HG03575 (cell line): Measurements from ENCODE around the gene RAVER1.
"Not testable (repeated sequence)": the region's sequence is repeated elsewhere in the genome, so short reads cannot be mapped to it uniquely, and the experiment has no call there.

Source experiments
- ATAC-seq: cut with Tn5 transposase; IDR thresholded peaks from one replicate; pipeline ENCODE4 v1.9.1; 2021; ENCODE audit not compliant: unreplicated experiment, insufficient number of reproducible peaks, low FRiP score; ENCODE audit errors: extremely low read depth

RAVER1 gene, protein sequence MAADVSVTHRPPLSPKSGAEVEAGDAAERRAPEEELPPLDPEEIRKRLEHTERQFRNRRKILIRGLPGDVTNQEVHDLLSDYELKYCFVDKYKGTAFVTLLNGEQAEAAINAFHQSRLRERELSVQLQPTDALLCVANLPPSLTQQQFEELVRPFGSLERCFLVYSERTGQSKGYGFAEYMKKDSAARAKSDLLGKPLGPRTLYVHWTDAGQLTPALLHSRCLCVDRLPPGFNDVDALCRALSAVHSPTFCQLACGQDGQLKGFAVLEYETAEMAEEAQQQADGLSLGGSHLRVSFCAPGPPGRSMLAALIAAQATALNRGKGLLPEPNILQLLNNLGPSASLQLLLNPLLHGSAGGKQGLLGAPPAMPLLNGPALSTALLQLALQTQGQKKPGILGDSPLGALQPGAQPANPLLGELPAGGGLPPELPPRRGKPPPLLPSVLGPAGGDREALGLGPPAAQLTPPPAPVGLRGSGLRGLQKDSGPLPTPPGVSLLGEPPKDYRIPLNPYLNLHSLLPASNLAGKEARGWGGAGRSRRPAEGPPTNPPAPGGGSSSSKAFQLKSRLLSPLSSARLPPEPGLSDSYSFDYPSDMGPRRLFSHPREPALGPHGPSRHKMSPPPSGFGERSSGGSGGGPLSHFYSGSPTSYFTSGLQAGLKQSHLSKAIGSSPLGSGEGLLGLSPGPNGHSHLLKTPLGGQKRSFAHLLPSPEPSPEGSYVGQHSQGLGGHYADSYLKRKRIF

DNA sequence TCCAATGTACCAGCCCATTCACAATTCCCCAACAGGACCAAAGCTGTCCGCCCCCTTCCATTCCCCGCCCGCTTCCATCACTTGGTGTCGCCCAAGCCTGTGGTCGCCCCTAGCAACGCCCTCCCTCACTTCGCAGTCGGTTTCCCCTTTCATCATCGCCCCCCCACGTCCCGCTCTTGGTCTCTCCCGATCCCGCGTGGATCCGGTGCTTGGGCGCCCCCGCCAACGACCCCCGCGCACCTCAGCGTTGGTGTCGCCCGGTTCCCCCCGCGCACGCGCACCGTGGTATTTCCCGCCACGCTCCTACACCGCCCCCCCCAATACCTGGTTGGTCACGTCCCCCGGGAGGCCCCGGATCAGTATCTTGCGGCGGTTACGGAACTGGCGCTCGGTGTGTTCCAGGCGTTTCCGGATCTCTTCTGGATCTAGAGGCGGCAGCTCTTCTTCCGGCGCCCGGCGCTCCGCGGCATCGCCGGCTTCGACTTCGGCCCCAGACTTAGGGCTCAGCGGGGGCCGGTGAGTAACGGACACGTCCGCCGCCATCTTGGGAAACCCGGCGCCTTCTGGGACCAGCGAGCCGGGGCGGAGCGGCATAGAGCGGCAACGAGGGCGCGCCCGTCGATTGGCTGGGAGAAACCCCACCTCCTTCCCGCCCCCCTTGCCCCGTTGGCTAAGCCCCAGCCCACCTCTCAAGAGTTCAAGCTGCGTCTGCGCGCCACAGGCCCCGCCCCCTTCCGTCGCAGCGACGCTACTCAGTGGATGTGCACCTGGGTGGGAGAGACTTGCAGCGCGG, at the start of gene RAVER1:
RAVER1 (minus strand) TSS at position 565 of the 793 bp plus-strand sequence; CDS start at position 543, 22 bp downstream.
- ATAC-seq = peak; percentile 58

DNA sequence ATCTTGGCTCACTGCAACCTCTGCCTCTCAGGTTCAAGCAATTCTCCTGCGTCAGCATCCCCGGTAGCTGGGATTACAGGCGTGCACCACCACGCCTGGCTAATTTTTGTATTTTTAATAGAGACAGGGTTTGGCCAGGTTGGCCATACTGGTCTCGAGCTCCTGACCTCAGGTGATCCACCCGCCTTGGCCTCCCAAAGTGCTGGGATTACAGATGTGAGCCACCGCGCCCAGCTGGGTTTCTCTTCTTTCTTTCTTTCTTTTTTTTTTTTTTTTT, 49.8 kb upstream of the RAVER1 start:
- not testable (repeated sequence) for ATAC-seq

DNA sequence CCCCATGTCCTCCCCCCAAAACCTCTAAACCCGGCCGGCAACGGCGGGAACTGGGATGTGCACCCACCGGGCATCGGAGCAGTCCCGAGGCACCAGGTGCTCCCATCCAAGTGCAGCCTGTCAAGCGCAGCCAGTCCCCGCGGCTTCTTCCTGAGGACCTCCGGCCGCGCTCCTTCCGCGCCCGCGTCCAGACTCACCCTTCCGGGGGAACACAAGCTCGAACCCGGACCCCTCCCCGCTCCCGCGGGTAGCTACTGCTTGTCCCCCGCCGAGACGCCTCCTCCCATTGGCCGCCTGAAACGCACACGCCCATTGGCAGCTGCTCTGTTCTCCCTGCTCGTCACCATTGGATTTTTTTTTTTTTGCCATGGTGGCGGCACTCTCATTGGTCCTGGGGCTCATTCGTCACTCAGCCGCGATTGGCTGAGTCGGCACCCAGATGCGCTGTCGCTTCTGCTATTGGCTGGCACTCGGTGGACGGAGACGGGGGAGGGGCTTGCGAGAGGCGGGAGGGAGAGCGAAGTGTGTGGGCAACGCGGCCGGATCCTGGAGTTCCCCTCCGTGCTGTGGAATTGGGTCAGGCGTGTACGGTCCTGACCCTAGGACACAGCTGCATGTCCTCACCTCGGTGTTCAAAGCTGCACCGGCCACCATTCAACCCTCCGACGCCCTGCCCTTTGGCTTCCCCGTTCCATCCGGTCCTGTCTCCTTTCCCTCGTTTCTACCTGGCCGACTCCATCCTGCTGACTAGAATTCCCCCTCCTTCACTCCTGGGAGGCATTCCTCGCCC, 47.2 kb upstream of the RAVER1 start, which contains the start of gene TYK2:
TYK2 (minus strand) TSS at position 260 of the 790 bp plus-strand sequence. CDS start 2,166 bp downstream, outside the sequence.
- ATAC-seq = peak; percentile 61

DNA sequence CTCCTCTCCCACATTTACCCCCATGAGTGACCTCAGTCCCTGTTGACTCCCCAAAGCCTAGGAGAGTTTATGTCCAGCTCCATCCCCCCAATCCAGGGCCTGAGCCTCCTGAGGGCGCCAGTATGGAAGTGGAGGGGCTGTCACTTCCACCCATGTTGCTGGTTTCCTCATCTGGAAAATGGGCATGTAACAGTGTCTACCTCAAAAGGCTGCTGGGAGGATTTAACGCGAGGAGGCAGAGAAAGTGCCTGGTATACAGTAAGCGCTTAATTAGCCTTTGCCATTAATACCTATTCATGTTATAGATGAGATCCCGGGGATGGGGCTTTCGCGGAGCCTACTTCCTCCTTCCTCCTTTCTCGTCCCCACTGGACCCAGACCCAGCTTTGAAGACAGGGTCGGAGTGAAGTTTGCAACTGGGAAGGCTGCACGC, 46.6 kb upstream of the RAVER1 start:
- no peak for ATAC-seq

DNA sequence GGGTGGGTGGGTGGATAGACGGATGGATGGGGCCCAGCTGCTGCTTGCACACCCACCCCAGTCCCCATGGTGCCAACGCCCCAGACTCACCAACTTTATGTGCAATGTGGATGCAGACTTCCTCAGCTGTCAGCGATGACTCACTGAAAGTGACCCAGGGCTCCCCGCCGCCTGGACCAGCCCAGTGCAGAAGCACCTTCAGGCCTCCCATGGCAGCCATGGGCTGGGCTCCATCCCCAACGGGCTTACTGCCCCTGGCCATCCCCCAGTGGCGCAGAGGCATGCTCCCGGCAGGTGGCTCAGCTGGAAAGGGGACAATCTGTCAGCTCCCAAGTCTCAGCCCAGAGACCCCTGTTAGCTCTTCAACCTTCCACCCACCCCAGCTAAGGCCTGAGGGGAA, 44.8 kb upstream of the RAVER1 start:
- no peak for ATAC-seq

DNA sequence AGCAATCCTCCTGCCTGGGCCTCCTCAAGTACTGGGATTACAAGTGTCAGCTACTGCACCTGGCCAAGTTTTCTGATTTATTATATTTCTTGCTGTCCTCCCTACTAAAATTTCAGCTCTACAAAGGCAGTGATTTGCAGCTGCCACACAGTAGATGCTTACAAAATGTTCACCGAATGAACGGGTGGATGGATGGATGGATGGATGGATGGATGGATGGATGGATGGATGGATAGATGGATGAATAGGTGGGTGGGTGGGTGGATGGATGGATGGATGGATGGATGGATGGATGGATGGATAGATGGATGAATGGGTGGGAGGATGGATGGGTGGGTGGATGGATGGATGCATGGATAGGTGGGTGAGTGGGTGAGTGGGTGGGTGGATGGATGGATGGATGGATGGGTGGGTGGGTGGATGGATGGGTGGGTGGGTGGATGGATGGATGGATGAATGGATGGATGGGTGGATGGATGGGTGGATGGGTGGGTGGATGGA, 43.9 kb upstream of the RAVER1 start:
- ATAC-seq = not testable (repeated sequence)

DNA sequence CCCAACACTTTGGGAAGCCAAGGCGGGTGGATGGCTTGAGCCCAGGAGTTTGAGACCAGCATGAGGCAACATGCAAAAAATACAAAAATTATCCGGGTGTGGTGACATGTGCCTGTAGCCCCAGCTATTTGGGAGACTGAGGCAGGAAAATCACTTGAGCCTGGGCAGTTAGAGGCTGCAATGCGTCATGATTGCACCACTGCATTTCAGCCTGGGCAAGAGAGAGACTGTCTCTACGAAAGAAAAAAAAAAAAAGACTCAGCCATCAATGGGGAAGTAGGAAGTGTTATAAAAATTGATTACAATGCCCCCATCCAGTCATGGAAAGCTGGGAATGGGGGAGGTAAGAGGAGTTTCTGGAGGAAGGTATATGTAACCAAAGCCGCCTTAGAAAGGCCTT, 41.6 kb upstream of the RAVER1 start:
- ATAC-seq = no peak

DNA sequence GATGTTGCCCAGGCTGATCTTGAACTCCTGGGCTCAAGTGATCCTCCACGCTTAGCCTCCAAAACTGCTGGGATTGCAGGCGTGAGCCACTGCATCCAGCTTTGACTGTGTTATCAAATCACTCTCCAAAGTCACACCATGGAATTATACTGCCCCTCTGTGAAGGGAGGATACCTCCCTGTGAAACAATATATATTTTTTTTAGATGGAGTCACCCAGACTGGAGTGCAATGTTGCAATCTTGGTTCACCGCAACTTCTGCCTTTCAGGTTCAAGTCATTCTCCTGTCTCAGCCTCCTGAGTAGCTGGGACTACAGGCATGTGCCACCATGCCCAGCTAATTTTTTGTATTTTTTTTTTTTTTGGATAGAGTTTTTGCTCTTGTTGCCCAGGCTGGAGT, 39.4 kb upstream of the RAVER1 start:
- ATAC-seq = no peak

DNA sequence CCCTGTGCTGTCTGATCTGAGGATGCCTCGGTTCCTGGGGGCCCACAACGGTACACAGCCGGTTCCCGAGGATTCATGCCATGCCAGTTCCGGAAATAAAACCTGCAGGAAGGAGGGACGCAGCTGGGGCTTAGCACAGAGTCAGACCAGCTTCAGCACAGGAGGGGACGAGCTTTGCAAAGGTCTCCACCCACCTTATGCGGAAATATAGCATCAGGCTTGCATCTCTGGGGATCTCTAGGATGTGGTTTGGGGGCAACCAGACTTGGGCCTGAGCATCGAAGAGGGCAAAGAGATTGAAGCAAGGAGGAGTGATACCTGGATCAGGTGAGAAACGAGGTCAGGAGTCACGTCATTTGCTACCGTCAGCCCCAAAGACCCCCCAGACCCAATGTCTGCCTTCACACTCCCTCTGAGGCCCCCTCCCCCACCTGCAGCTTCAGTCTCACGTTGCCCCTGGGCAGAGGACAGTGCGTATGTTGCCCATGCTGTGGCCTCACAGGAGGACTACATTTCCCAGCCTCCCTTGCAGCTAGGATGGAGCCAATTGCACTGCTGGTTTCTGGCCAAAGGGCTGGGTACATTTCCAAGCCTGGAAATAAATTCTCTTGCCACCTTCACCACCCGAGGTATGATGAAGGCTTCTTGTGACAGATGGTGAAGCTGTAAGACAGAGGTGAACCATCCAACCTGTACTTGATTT, 34.9 kb upstream of the RAVER1 start:
- no peak for ATAC-seq

DNA sequence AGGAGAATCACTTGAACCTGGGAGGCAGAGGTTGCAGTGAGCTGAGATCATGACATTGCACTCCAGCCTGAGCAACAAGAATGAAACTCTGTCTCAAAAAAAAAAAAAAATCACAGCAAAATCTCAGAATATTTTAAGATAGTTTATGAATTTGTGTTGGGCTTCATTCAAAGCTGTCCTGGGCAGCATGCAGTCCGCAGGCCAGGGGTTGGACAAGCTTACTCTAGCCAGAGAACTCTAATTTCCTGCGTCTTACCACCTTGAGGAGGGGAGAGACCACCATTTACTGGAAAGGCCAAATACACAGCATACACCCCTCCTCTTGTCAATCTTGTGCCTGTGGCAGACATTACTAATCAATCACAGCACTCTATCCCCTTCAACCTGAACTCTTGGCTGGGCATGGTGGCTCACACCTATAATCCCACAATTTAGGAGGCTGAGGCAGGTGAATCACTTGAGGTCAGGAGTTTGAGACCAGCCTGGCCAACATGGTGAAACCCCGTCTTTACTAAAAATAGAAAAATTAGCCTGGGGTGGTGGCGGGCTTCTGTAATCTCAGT, 33.7 kb upstream of the RAVER1 start:
- ATAC-seq = not testable (repeated sequence)

DNA sequence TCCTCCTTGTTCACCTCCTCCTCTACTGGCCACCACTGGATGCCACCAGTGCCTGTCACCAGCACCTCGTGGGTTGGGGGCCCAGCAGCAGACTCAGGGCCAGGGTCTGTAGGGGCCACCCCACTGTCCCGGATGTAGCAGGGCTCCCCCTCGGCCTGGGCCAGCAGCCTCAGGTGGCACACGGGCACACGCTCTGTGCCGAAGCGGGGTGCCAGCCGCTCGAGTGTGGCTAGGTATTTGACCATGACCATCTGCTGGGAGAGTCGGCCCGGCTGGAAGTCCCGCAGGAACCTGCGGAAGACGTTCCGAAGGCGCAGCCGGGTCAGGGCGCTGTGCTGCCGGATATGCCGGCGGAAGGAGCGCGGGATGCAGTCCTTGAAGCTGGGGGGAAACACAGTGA, 32.2 kb upstream of the RAVER1 start:
- no peak for ATAC-seq

DNA sequence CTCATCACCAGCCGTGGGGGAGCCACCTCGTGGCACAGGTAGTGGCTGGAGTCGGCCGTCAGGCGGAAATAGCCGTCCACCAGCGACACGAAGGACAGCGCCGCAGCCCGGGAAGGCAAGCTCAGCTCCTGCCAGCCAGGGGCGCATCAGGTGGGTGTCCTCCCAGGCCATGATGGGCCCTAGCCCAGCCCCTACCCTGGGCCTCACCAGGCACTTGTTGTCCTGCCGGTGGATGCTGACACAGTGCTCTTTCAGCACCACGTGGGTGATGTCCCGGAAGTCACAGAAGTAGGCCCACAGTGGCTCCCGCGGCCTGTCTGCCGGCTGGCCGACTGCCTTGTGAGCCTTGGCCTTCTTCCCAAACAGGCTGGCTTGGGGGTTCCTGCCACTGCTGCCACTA, 31.3 kb upstream of the RAVER1 start:
- no peak for ATAC-seq

DNA sequence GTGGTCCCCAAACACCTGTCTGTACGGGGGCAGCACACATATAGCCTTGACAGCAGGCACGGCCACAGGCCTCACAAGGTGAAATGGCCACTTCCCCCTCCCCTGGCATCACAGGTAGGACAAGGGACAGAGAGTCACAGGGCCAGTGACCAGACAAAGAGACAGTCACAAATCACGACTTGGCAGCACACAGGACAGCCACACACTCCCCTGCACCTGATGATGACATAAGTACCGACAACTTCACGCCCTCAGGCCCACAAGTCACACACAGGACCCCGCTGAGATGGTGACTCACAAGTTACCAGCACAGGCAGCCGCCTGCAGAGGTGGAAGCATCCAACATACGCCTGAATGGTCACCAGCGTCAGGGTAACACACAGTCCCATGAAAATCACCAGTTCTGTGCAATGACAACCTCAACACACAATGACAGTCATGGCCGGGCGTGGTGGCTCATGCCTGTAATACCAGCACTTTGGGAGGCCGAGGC, 30.5 kb upstream of the RAVER1 start:
- no peak for ATAC-seq

DNA sequence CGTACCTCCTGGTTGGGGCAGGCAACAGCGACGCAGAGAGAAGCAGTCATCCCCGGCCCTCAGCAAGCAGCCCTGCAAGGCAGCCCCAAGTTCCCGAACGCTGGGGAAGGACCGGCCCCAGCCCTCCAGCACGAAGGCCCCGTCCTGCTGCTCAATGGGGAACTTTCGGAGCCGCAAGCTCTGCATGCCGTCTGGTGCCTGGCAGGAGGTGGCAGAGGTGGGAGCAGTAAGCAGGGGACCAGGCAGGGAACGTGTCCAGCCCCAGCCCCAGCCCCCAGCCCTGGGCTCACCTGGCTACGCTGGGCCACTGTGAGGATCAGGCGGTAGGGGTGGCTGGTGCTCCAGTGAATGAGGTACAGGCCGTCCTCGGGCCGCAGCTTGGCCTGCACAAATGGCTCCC, 28.9 kb upstream of the RAVER1 start:
- ATAC-seq = no peak

DNA sequence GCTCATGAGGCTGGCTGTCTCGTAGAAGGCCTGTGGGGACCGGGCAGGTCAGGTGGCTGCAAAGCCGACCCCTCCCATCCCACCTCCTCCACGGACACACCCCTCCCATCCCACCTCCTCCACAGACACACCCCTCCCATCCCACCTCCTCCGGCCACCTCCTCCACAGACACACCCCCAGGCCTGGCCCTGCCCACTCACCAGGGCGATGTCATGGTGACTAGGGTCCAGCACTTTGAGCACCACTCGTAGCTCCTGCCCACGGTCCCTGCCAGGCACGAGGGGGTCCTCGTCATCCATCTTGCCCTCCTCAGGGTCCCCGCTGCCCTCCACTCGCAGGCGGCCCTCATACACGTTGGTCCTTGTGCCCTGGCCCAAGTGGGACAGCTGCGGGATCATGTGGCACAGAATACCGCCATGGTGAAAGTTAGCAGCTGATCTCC, 28.3 kb upstream of the RAVER1 start:
- ATAC-seq = no peak

DNA sequence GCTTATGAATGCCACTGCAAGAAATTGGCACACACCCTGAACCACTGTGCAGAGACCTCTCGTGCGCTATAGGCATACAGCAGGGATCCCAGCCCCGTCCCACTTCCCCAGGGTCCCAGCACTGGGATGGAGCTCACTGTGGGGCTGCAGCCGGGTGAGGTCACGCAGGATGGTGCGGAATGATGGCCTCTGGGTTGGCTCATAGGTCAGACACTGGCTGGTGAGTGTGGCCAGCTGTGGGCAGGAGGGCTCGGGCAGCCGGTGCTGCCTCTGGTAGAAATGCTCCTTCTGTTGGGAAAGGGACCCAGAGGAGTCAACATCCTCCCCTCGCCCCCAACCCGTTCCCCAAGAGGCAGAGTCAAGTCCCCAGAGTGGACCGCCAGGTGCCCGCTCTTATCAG, 23.1 kb upstream of the RAVER1 start:
- no peak for ATAC-seq

DNA sequence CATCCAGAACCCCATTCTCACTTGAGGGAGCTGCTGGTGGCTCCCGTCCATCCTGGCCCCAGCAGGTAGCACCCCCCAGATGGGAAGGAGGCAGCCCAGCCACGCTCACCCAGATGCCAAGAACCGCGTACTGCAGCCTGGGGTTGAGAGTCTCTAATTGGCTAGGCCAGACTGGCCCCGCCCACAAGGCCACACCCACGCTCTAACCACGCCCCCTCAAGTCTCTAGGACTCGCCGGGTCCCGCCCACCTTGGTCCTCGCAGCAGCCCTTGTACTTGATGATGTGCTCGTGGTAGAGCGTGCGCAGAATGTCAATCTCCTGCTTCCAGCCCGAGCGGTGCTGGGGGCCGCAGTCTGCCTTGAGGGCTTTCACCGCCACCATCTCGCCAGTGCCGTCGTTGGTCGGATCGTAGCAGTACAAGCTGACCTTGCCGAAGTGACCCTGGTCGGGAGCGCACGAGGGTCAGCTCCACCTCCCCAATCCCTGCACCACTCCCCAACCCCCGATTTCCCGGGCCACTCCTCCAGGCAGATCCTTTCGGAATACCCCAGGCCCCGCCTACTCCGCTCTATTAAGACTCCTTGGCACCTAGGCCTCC, 20.6 kb upstream of the RAVER1 start:
- no peak for ATAC-seq
